Measurements from ENCODE around the gene RNF17.
"Not testable (repeated sequence)": the region's sequence is repeated elsewhere in the genome, so short reads cannot be mapped to it uniquely, and the experiment has no call there.

Gene RNF17

DNA sequence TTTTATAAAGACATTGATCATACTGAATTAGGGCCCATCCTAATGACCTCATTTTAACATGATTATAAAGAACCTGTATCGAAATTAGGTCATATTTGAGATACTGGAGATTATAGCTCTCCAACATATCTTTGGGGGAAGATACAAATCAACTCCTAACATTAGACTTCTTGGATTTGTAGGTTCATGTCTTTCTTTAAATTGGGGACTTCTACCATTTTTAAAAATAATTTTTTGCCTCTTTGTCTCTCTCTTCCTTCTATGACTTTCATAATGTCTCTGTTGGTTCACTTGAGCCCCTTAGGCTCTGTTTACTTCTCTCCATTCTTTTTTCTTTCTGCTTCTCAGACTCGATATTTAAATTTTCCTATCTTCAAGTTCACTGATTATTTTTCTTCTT lies 57.2 kb downstream of the RNF17 start:
- no peak for DNase-seq (ENCODE audit: low spot score)
- TF ChIP-seq, protein P1, sequence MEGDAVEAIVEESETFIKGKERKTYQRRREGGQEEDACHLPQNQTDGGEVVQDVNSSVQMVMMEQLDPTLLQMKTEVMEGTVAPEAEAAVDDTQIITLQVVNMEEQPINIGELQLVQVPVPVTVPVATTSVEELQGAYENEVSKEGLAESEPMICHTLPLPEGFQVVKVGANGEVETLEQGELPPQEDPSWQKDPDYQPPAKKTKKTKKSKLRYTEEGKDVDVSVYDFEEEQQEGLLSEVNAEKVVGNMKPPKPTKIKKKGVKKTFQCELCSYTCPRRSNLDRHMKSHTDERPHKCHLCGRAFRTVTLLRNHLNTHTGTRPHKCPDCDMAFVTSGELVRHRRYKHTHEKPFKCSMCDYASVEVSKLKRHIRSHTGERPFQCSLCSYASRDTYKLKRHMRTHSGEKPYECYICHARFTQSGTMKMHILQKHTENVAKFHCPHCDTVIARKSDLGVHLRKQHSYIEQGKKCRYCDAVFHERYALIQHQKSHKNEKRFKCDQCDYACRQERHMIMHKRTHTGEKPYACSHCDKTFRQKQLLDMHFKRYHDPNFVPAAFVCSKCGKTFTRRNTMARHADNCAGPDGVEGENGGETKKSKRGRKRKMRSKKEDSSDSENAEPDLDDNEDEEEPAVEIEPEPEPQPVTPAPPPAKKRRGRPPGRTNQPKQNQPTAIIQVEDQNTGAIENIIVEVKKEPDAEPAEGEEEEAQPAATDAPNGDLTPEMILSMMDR (IDR thresholded peaks at IDR 0.05; ENCODE audit: extremely low read depth, insufficient read depth, missing control alignments) = no peak
- in situ Hi-C loops (cut with MboI; ENCODE audit: low pct_unique_long_range_greater_than_20kb, low sequenced_read_pairs, unreplicated experiment) = no loop called here

DNA sequence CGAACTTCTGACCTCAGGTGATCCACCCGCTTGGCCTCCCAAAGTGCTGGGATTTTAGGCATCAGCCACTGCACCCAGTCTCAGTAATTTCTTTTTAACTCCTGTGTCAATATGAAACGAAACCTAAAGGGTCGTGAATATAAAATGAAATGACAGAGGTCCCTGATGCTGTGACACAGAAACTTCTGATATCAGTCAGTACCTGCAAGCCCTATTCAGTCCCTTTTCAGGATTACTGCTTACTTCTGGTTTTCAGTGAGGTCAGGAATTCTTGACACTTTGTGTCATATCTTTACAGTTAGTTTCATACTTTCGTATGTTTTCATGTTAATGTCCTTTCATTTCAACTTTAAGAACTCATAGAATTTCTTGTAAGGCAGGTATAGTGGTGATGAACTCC lies 58.7 kb downstream of the RNF17 start:
- in situ Hi-C loops (cut with MboI; ENCODE audit: low pct_unique_long_range_greater_than_20kb, low sequenced_read_pairs, unreplicated experiment) = no loop called here
- TF ChIP-seq, protein P1 (IDR thresholded peaks at IDR 0.05; ENCODE audit: extremely low read depth, insufficient read depth, missing control alignments) = no peak
- peak; percentile 39 for DNase-seq (ENCODE audit: low spot score)

DNA sequence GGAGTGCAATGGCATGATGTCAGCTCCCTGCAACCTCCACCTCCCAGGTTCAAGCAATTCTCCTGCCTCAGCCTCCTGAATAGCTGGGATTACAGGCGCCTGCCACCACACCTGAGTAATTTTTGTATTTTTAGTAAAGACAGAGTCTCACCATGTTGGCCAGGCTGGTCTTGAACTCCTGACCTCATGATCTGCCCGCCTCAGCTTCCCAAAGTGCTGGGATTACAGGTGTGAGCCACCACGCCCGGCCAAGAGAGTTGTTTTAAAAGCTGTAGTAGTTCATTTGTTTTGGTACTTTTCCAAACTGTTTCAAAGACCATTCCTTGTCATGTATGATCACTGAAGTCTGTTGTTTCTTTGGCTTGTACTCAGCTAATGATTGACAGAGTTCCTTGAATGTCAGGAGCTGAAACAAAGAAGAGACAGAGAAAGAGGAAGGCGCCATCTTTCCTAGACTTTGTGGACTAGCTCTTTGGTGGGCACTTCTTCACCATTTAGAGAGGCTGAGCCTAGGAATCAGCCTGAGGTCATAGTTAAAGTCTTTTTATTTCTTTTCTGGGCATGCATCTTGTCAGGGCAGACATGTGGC lies 59.2 kb downstream of the RNF17 start:
- DNase-seq (ENCODE audit: low spot score); in situ Hi-C loops (cut with MboI; ENCODE audit: low pct_unique_long_range_greater_than_20kb, low sequenced_read_pairs, unreplicated experiment): not testable (repeated sequence)

DNA sequence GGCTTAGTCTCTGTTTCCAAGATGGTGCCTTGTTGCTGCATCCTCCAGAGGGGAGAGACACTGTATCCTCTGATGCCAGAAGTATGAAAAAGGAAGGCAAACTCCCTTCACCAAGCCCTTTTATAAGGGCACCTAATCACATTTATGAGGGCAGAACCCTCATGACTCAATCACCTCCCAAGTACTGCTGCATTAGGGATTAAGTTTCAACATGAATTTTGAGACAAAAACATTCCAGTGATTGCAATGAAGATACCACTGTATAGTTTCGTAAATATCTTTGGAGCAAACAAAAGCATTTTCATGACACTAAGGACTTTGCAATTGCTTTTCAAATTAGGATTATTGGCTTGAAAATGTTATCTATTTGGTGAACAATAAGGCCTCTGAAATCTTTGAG lies 63.8 kb downstream of the RNF17 start:
- TF ChIP-seq, protein P1 (IDR thresholded peaks at IDR 0.05; ENCODE audit: extremely low read depth, insufficient read depth, missing control alignments) = no peak
- DNase-seq (ENCODE audit: low spot score) = no peak
- in situ Hi-C loops (cut with MboI; ENCODE audit: low pct_unique_long_range_greater_than_20kb, low sequenced_read_pairs, unreplicated experiment) = no loop called here

DNA sequence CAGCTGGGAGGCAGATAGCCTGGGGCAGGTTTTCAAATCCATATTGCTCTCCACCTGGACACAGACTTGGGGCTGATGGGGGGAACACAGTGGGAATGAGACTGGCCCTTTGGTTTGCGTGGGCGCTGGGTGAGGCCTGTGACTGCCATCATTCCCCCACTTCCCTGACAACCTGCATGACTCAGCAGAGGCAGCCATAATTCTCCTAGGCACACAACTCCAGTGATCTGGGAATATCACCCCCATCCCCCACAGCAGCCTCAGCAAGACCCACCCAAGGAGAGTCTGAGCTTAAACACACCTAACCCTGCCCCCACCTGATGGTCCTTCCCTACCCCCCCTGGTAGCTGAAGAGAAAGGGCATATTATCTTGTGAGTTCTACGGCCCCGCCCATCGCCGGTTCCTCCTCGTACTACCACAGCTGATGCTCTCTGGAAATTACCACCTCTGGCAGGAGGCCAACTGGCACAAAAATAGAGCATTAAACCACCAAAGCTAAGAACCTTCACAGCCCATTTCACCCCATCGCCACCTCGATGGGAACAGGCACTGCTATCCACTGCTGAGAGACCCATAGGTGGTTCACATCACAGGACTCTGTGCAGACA lies 71.0 kb downstream of the RNF17 start:
- TF ChIP-seq, protein P1 (IDR thresholded peaks at IDR 0.05; ENCODE audit: extremely low read depth, insufficient read depth, missing control alignments) = no peak
- DNase-seq (ENCODE audit: low spot score) = no peak
- in situ Hi-C loops (cut with MboI; ENCODE audit: low pct_unique_long_range_greater_than_20kb, low sequenced_read_pairs, unreplicated experiment) = no loop called here

DNA sequence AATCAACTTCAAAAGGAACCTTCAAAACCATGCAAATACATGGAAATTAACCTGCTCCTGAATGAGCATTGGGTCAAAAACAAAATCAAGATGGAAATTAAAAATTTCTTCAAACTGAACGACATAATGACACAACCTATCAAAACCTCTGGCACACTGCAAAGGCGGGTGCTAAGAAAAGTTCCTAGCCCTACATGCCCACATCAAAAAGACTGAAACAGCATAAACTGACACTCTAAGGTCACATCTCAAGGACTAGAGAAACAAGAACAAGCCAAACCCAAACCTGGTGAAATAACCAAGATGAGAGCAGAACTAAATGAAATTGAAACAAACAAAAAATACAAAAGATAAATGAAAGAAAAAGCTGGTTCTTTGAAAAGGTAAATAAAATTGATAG lies 73.6 kb downstream of the RNF17 start:
- DNase-seq (ENCODE audit: low spot score); in situ Hi-C loops (cut with MboI; ENCODE audit: low pct_unique_long_range_greater_than_20kb, low sequenced_read_pairs, unreplicated experiment): not testable (repeated sequence)

DNA sequence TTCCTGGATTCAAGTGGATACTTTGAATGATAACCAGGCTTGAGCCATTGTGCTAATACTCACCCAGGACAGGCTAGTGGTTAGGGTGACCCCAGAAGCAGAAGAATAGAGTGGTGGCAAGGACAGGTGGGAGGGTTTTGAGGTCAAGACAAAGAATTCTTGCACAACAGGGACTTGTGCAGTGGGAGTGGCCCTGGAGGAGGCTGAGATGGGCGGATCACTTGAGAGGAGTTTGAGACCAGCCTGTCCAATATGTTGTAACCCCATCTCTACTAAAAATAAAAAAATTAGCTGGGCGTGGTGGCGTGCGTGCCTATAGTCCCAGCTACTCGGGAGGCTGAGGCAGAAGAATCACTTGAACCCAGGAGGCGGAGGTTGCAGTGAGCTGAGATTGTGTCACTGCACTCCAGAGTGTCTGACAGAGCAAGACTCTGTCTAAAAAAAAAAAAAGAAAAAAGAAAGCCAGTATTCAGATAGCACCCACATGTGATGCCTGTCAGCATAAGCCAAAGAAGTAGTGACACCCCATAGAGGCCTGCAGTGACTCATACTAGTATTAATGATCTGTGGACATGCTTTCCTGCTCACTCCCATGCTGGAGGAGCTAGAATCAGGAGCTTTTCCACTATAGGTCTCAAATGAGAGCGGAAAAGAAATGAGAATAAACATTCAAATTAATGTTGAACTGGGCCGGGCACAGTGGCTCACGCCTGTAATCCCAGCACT lies 78.7 kb downstream of the RNF17 start:
- in situ Hi-C loops (cut with MboI; ENCODE audit: low pct_unique_long_range_greater_than_20kb, low sequenced_read_pairs, unreplicated experiment) = no loop called here
- TF ChIP-seq, protein P1 (IDR thresholded peaks at IDR 0.05; ENCODE audit: extremely low read depth, insufficient read depth, missing control alignments) = no peak
- no peak for DNase-seq (ENCODE audit: low spot score)
